MM.1S (cell line): Measurements from ENCODE around the gene MTTP.

Experiments used
- CTCF ChIP-seq: fragments of 300-600 bp; sonication (generic); IDR thresholded peaks from 2 replicates; pipeline ENCODE4 v1.5.1; 2016; ENCODE audit warnings: antibody characterized with exemption, low read length, mixed read lengths
- EZH2 ChIP-seq: fragments of 300-600 bp; sonication (generic); optimal IDR thresholded peaks from 2 replicates; pipeline ENCODE3; 2017; ENCODE audit warnings: low read depth, mild to moderate bottlenecking, antibody characterized with exemption, low read length, mixed read lengths
- EZH2phosphoT487 ChIP-seq: fragments of 300-600 bp; sonication (generic); IDR thresholded peaks from 2 replicates; pipeline ENCODE4 v1.6.1; 2018; ENCODE audit warnings: antibody characterized with exemption, low read length

DNA sequence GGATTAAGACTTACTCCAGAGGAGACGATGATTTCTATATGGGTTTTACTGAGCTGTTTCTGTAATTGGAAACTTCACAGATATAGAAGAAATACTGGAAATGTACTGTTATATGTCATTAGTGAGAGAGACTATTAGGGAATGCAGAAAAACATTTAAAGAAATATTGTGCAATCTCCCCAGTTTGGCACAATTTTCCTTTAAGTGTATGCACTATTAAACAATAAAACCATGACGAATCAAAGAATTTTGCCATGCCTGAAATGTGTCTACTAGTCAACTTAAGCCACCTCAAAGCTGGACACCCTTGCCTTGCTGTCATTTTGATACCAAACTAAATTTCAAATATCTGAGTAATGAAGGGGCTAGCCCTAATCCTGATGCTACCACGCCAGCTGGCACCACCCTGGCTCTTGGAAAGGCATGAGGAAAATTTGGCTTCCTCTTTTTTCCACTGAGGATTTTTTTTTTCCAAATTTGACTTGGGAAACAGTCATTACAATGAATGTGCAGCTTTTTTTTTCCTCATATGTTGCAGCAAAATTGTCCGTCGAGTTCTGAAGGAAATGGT lies 36.1 kb downstream of the MTTP start:
- TF ChIP-seq CTCF: no peak
- TF ChIP-seq EZH2: no peak
- no peak for TF ChIP-seq EZH2phosphoT487
